T-helper 1 cell treated with Interleukin-12 subunit alpha and Interleukin-12 subunit beta and Interleukin-4 antibody, amounts not matched to agents 30 ng/mL and 1 ng/mL, for 36 hours (primary cell): ENCODE data around the gene ABCC12. TPM values are rescaled to one million over a fixed set of nuclear protein-coding genes. Genes with fewer than 3 reads are reported as not detected.

Experiments
- intact Hi-C: fragments of 100-400 bp; cut with micrococcal nuclease; formaldehyde crosslinking; loops from one replicate; pipeline ENCODE4 v1.15.1; 2024
- total RNA-seq: library from RNA; stranded (reverse); gene quantifications from 2 replicates; pipeline ENCODE4 v1.2.3, GENCODE V29; 2022

Gene ABCC12
- total RNA-seq, 1 donor from 2014 or later, result not detected

GRCh38 chr16:48106446-48106845, 49.3 kb downstream of the ABCC12 start:
- intact Hi-C loops, result no loop called here

Other genes with a start within 250 kb of the ABCC12 start
- gene LONP2, start 88.3 kb upstream of the ABCC12 start, total RNA-seq, result 59.2 and 61.8 TPM in 2 replicates
- not detected in 2 replicates for gene ABCC11, start 91.5 kb upstream of the ABCC12 start, total RNA-seq
- gene SIAH1, start 229.4 kb upstream of the ABCC12 start, total RNA-seq, result 14.3 and 16.1 TPM in 2 replicates